WTC11 (cell line): ENCODE results near the gene MARK2. TPM values are rescaled to one million over a fixed set of nuclear protein-coding genes. Genes with fewer than 3 reads are reported as not detected.

Experiments used
- CBFB ChIP-seq: sonication (generic); formaldehyde crosslinking; IDR thresholded peaks from 2 replicates; pipeline ENCODE4 v1.8.1; 2022; ENCODE audit warnings: mild to moderate bottlenecking, low read depth, missing genetic modification reagents
- CREB1 ChIP-seq: sonication (generic); formaldehyde crosslinking; IDR thresholded peaks from 2 replicates; pipeline ENCODE4 v1.8.0; 2023; ENCODE audit warnings: mild to moderate bottlenecking, missing genetic modification reagents
- CREM ChIP-seq: sonication (generic); formaldehyde crosslinking; IDR thresholded peaks from 2 replicates; pipeline ENCODE4 v1.8.1; 2022; ENCODE audit warnings: mild to moderate bottlenecking, missing genetic modification reagents, moderate library complexity
- ESRRA ChIP-seq: sonication (generic); formaldehyde crosslinking; IDR thresholded peaks from 2 replicates; pipeline ENCODE4 v1.8.1; 2022; ENCODE audit warnings: mild to moderate bottlenecking, missing genetic modification reagents, borderline replicate concordance
- HMGA2 ChIP-seq: fragments of 250-450 bp; sonication (Bioruptor Pico); IDR thresholded peaks from 2 replicates; pipeline ENCODE4 v1.4.0; 2021; ENCODE audit warnings: mild to moderate bottlenecking, moderate library complexity
- JAZF1 ChIP-seq: fragments of 250-450 bp; sonication (Bioruptor Pico); IDR thresholded peaks from 2 replicates; pipeline ENCODE4 v1.9.0; 2021; ENCODE audit warnings: moderate library complexity, mild to moderate bottlenecking, inconsistent platforms
- NFYB ChIP-seq: sonication (generic); formaldehyde crosslinking; conservative IDR thresholded peaks from 2 replicates; pipeline ENCODE4 v1.8.0; 2022; ENCODE audit warnings: low read depth, missing genetic modification reagents
- TP53 ChIP-seq: sonication (generic); formaldehyde crosslinking; IDR thresholded peaks from 2 replicates; pipeline ENCODE4 v1.8.1; 2023; ENCODE audit warnings: mild to moderate bottlenecking, missing genetic modification reagents
- ZNF219 ChIP-seq: sonication (generic); formaldehyde crosslinking; IDR thresholded peaks from 2 replicates; pipeline ENCODE4 v1.8.0; 2023; ENCODE audit warnings: missing genetic modification reagents, mild to moderate bottlenecking, borderline replicate concordance
- ZNF416 ChIP-seq: fragments of 250-450 bp; sonication (Bioruptor Pico); IDR thresholded peaks from 2 replicates; pipeline ENCODE4 v1.9.0; 2021; ENCODE audit warnings: mild to moderate bottlenecking, inconsistent platforms
- ZNF671 ChIP-seq: fragments of 250-450 bp; sonication (Bioruptor Pico); IDR thresholded peaks from 2 replicates; pipeline ENCODE4 v1.8.0; 2021; ENCODE audit warnings: mild to moderate bottlenecking
- total RNA-seq: library from RNA; stranded (reverse); gene quantifications from 3 replicates; pipeline ENCODE4 v1.2.3, GENCODE V29; 2021
- TF ChIP-seq, protein P1 (sequence below): sonication (generic); formaldehyde crosslinking; IDR thresholded peaks from 2 replicates; pipeline ENCODE4 v1.8.1; 2022; ENCODE audit warnings: missing genetic modification reagents, borderline replicate concordance
- TF ChIP-seq, protein P2 (sequence below): sonication (generic); formaldehyde crosslinking; IDR thresholded peaks from 2 replicates; pipeline ENCODE4 v1.8.1; 2022; ENCODE audit warnings: low read depth, missing genetic modification reagents, borderline replicate concordance
- TF ChIP-seq, protein P3 (sequence below): sonication (generic); formaldehyde crosslinking; IDR thresholded peaks from 2 replicates; pipeline ENCODE4 v1.8.1; 2023; ENCODE audit warnings: mild to moderate bottlenecking, moderate library complexity, missing genetic modification reagents
- TF ChIP-seq, protein P4 (sequence below): sonication (generic); formaldehyde crosslinking; IDR thresholded peaks from 2 replicates; pipeline ENCODE4 v1.8.1; 2023; ENCODE audit warnings: mild to moderate bottlenecking, missing genetic modification reagents, borderline replicate concordance
- TF ChIP-seq, protein P5 (sequence below): fragments of 250-450 bp; sonication (Bioruptor Pico); conservative IDR thresholded peaks from 2 replicates; pipeline ENCODE4 v1.9.0; 2021; ENCODE audit warnings: mild to moderate bottlenecking
- TF ChIP-seq, protein P6 (sequence below): sonication (generic); formaldehyde crosslinking; IDR thresholded peaks from 2 replicates; pipeline ENCODE4 v1.8.0; 2023; ENCODE audit warnings: missing genetic modification reagents
- TF ChIP-seq, protein P7 (sequence below): fragments of 250-450 bp; sonication (Bioruptor Pico); IDR thresholded peaks from 2 replicates; pipeline ENCODE4 v1.9.0; 2021; ENCODE audit warnings: mild to moderate bottlenecking
- TF ChIP-seq, protein P8 (sequence below): fragments of 250-450 bp; sonication (Bioruptor Pico); IDR thresholded peaks from 2 replicates; pipeline ENCODE4 v1.9.0; 2021; ENCODE audit warnings: mild to moderate bottlenecking
- TF ChIP-seq, protein P9 (sequence below): sonication (generic); formaldehyde crosslinking; IDR thresholded peaks from 2 replicates; pipeline ENCODE4 v1.8.1; 2023; ENCODE audit warnings: mild to moderate bottlenecking, missing genetic modification reagents

MARK2 gene
- total RNA-seq, 1 experiment from 2014 or later, result 57.4 TPM

DNA sequence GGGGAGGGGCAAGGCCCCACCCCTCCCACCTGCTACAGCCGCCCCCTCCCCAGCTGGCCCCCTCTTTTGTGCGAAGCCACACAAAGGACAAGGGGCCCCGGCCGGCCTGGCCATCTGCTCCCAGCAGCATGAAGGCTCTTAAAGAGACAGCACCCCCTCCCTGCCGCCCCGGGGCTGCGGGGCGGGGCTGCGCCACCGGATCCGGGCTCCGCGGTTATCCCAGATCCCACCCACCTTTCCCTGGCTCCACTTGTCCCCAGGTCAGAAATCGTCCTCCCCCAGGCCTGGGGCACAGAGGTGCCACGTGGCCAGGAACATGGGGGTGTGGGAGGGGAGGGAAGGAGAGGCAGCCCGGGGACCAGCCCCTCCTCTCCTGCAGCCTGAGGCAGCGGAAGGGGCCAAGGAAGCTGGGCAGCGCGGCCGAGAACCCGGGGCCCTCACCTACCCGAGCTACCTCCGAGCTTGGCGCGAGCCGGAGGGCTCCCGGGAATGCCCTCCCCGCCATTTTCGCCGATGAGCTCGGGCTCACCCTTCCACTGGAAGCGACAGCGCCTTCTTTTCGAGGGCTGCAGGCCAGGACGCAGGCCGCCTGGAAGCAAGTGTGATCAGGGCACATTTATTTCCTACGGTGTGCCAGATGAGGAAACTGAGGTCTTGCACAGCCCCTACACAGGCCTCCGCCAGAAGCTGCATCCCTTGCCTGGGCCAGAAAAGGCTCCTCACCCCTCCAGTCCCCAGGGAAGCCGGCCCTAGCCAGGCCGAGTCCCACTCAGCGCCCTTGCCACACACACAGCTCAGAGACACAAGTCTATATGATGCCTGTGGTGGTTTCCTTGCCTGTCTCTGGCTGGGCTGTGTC is 80.6 kb downstream of the MARK2 start (continued):
- TF ChIP-seq ZNF219 (CRISPR knock-in tag) (no peak; the same call in 1 of the 2 replicates), TP53 (peak; percentile 52; the same call in 1 of the 2 replicates), CBFB (CRISPR knock-in tag) (peak; percentile 96), ZNF671 (CRISPR knock-in tag) (no peak), ZNF416 (CRISPR knock-in tag) (no peak), CREB1 (CRISPR knock-in tag) (no peak), HMGA2 (CRISPR knock-in tag) (no peak), CREM (no peak), JAZF1 (no peak), NFYB (CRISPR knock-in tag) (no peak), ESRRA (CRISPR knock-in tag) (0 out of 2 replicates have a peak, but pooled peaks have one; percentile 60)
- TF ChIP-seq, protein P1, sequence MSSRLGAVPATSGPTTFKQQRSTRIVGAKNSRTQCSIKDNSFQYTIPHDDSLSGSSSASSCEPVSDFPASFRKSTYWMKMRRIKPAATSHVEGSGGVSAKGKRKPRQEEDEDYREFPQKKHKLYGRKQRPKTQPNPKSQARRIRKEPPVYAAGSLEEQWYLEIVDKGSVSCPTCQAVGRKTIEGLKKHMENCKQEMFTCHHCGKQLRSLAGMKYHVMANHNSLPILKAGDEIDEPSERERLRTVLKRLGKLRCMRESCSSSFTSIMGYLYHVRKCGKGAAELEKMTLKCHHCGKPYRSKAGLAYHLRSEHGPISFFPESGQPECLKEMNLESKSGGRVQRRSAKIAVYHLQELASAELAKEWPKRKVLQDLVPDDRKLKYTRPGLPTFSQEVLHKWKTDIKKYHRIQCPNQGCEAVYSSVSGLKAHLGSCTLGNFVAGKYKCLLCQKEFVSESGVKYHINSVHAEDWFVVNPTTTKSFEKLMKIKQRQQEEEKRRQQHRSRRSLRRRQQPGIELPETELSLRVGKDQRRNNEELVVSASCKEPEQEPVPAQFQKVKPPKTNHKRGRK, result no peak
- TF ChIP-seq, protein P2, sequence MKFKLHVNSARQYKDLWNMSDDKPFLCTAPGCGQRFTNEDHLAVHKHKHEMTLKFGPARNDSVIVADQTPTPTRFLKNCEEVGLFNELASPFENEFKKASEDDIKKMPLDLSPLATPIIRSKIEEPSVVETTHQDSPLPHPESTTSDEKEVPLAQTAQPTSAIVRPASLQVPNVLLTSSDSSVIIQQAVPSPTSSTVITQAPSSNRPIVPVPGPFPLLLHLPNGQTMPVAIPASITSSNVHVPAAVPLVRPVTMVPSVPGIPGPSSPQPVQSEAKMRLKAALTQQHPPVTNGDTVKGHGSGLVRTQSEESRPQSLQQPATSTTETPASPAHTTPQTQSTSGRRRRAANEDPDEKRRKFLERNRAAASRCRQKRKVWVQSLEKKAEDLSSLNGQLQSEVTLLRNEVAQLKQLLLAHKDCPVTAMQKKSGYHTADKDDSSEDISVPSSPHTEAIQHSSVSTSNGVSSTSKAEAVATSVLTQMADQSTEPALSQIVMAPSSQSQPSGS (CRISPR knock-in tag), result no peak
- TF ChIP-seq, protein P3, sequence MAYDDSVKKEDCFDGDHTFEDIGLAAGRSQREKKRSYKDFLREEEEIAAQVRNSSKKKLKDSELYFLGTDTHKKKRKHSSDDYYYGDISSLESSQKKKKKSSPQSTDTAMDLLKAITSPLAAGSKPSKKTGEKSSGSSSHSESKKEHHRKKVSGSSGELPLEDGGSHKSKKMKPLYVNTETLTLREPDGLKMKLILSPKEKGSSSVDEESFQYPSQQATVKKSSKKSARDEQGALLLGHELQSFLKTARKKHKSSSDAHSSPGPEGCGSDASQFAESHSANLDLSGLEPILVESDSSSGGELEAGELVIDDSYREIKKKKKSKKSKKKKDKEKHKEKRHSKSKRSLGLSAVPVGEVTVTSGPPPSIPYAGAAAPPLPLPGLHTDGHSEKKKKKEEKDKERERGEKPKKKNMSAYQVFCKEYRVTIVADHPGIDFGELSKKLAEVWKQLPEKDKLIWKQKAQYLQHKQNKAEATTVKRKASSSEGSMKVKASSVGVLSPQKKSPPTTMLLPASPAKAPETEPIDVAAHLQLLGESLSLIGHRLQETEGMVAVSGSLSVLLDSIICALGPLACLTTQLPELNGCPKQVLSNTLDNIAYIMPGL (CRISPR knock-in tag), result 0 out of 2 replicates have a peak, but pooled peaks have one; percentile 52
- TF ChIP-seq, protein P4, sequence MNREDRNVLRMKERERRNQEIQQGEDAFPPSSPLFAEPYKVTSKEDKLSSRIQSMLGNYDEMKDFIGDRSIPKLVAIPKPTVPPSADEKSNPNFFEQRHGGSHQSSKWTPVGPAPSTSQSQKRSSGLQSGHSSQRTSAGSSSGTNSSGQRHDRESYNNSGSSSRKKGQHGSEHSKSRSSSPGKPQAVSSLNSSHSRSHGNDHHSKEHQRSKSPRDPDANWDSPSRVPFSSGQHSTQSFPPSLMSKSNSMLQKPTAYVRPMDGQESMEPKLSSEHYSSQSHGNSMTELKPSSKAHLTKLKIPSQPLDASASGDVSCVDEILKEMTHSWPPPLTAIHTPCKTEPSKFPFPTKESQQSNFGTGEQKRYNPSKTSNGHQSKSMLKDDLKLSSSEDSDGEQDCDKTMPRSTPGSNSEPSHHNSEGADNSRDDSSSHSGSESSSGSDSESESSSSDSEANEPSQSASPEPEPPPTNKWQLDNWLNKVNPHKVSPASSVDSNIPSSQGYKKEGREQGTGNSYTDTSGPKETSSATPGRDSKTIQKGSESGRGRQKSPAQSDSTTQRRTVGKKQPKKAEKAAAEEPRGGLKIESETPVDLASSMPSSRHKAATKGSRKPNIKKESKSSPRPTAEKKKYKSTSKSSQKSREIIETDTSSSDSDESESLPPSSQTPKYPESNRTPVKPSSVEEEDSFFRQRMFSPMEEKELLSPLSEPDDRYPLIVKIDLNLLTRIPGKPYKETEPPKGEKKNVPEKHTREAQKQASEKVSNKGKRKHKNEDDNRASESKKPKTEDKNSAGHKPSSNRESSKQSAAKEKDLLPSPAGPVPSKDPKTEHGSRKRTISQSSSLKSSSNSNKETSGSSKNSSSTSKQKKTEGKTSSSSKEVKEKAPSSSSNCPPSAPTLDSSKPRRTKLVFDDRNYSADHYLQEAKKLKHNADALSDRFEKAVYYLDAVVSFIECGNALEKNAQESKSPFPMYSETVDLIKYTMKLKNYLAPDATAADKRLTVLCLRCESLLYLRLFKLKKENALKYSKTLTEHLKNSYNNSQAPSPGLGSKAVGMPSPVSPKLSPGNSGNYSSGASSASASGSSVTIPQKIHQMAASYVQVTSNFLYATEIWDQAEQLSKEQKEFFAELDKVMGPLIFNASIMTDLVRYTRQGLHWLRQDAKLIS (CRISPR knock-in tag), result no peak
- TF ChIP-seq, protein P5, sequence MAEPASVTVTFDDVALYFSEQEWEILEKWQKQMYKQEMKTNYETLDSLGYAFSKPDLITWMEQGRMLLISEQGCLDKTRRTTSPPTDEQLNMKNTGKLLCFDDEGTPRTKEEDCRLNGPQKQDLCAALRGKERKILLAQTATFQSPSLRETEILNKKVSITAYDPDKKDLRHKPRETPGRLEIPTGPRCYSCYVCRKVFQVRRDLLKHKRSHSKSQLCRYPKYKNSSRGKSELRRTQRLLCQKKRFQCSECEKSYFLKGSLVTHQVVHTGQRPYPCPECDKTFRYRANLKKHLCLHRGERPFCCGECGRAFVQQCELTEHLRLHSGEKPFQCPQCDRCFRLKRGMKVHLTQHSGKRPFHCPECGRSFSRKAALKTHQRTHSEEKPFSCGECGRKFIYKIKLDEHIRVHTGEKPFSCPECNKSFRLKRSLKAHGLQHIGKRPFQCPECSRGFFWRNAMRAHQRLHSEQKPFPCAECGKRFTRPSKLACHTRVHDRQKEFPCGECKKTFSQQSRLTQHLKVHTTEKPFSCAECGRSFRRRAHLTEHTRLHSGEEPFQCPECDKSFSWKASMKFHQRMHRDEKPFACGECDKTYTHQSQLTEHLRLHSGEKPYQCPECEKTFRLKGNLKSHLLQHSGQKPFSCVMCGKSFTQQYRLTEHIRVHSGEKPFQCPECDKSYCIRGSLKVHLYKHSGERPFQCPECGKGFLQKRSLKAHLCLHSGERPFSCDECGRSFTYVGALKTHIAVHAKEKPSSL (CRISPR knock-in tag), result no peak
- TF ChIP-seq, protein P6, sequence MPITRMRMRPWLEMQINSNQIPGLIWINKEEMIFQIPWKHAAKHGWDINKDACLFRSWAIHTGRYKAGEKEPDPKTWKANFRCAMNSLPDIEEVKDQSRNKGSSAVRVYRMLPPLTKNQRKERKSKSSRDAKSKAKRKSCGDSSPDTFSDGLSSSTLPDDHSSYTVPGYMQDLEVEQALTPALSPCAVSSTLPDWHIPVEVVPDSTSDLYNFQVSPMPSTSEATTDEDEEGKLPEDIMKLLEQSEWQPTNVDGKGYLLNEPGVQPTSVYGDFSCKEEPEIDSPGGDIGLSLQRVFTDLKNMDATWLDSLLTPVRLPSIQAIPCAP (CRISPR knock-in tag), result no peak
- TF ChIP-seq, protein P7, sequence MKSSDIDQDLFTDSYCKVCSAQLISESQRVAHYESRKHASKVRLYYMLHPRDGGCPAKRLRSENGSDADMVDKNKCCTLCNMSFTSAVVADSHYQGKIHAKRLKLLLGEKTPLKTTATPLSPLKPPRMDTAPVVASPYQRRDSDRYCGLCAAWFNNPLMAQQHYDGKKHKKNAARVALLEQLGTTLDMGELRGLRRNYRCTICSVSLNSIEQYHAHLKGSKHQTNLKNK (CRISPR knock-in tag), result no peak
- TF ChIP-seq, protein P8, sequence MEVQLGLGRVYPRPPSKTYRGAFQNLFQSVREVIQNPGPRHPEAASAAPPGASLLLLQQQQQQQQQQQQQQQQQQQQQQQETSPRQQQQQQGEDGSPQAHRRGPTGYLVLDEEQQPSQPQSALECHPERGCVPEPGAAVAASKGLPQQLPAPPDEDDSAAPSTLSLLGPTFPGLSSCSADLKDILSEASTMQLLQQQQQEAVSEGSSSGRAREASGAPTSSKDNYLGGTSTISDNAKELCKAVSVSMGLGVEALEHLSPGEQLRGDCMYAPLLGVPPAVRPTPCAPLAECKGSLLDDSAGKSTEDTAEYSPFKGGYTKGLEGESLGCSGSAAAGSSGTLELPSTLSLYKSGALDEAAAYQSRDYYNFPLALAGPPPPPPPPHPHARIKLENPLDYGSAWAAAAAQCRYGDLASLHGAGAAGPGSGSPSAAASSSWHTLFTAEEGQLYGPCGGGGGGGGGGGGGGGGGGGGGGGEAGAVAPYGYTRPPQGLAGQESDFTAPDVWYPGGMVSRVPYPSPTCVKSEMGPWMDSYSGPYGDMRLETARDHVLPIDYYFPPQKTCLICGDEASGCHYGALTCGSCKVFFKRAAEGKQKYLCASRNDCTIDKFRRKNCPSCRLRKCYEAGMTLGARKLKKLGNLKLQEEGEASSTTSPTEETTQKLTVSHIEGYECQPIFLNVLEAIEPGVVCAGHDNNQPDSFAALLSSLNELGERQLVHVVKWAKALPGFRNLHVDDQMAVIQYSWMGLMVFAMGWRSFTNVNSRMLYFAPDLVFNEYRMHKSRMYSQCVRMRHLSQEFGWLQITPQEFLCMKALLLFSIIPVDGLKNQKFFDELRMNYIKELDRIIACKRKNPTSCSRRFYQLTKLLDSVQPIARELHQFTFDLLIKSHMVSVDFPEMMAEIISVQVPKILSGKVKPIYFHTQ (CRISPR knock-in tag), result no peak
- TF ChIP-seq, protein P9, sequence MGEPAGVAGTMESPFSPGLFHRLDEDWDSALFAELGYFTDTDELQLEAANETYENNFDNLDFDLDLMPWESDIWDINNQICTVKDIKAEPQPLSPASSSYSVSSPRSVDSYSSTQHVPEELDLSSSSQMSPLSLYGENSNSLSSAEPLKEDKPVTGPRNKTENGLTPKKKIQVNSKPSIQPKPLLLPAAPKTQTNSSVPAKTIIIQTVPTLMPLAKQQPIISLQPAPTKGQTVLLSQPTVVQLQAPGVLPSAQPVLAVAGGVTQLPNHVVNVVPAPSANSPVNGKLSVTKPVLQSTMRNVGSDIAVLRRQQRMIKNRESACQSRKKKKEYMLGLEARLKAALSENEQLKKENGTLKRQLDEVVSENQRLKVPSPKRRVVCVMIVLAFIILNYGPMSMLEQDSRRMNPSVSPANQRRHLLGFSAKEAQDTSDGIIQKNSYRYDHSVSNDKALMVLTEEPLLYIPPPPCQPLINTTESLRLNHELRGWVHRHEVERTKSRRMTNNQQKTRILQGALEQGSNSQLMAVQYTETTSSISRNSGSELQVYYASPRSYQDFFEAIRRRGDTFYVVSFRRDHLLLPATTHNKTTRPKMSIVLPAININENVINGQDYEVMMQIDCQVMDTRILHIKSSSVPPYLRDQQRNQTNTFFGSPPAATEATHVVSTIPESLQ (CRISPR knock-in tag), result no peak
